Erythroblast (primary cell): Measurements from ENCODE around the gene TRPM6.

ENCODE experiments used
- GATA1 ChIP-seq: IDR thresholded peaks from 2 replicates; pipeline ENCODE4 v1.6.1; 2011; ENCODE audit warnings: low read depth, mild to moderate bottlenecking, control low read depth, low read length, moderate library complexity
- POLR2A ChIP-seq: IDR thresholded peaks from 2 replicates; pipeline ENCODE4 v1.6.1; 2011; ENCODE audit warnings: mild to moderate bottlenecking, low read length

DNA sequence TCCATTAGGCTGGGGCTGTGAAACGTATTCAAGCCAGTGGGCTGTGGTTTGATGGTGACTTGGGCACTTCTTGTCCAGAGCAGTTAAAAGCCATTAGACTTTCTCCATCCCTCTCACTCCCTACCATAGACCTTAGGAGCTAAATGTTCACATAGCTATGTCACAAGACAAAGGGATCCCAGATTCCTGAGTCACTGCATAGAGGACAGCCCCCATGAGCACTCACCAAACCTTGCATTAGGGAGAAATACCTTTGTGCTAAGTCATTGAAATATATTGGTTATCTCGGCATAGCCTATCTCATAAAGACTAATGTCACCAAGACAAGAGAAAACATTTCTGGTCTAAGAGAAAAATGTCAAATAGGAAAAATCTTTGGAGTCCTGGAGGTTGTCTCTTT is 104.3 kb downstream of the TRPM6 start:
- TF ChIP-seq POLR2A (no peak), GATA1 (no peak)
